Stimulated activated CD8-positive, alpha-beta memory T cell treated with anti-CD3 and anti-CD28 coated beads, Interleukin-12 subunit alpha, Interleukin-12 subunit beta, amount 100 ng/mL, for 1 hour (primary cell): ENCODE measurements around the gene KLK6.

ENCODE experiments used
- DNase-seq: peaks from one replicate; pipeline ENCODE4 v3.0.0-alpha.2; 2020; ENCODE audit warnings: low read depth

Gene KLK6

DNA sequence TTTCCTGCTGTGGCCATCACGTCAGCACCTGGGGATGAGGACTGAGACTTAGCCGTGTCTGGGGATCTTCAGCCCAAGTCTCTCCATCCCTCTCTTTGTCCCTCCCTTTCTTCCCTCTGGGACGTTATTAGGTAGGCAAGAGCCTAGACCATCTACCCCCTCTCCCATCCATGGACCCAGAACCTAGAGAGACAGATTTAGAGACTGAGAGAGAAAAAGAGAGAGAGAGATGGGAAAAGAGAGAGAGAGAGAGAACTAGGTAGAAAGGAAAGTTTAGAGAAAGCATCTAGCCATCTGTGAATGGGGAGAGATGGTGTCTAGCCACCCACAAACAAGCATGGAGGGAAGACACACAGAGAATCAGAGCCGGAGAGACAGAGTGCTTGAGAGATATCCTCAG lies 58.7 kb downstream of the KLK6 start:
- no peak for DNase-seq

DNA sequence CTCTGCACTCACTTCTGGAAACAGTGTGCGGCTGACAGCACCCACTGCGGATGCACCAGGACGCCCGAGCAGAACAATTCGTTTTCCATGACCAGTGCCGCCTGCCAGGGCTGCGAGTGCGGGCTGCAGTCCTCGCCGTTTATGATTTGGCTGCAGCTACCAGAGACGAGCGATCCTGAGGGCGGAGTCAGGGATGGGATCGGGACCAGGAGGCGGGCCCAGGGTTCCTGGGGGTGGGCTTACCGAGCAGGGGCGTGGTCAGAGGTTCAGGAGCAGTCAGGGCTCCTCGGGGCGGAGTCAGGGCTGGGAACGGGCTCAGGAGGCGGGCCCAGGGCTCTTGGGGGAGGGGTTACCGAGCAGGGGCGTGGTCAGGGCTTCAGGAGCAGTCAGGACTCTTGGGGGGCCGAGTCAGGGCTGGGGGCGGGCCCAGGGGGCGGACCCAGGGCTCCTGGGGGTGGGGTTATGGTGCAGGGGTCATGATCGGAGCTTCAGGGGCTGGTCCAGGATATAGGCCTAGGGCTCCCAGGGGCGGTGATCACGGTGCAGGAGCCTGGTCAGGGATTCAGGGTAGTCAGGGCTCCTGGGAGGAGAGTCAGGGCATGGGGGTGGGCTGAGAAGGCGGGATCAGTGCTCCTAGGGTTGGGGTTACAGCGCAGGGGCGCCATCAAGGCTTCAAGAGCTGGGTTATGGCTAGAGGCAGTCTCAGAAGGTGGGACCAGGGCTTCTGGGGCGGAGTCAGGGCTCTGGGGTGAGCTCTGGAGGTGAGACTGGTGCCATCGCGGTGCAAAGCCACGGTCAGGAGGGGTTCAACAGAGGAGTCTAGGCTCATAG lies 59.9 kb downstream of the KLK6 start:
- DNase-seq, result no peak
